Keratinocyte (primary cell): ENCODE data around the gene POU2F2.

Experiments
- EZH2 ChIP-seq: IDR thresholded peaks from one replicate; pipeline ENCODE4 v1.6.1; 2012; ENCODE audit warnings: inconsistent platforms, mild to moderate bottlenecking, low read length, moderate library complexity
- TF ChIP-seq, protein P1 (sequence below), 3 experiments: IDR thresholded peaks in 1 of 3; conservative IDR thresholded peaks in 1 of 3; optimal IDR thresholded peaks in 1 of 3; 2 replicates in 2 of 3; 3 replicates in 1 of 3; pipeline versions ENCODE3 to v1.5.1; 2011; ENCODE audit warnings: low read length in 3 of 3, mild to moderate bottlenecking in 3 of 3, moderate library complexity in 2 of 3, control low read depth in 1 of 3, inconsistent platforms in 1 of 3; ENCODE audit not compliant: insufficient read depth in 2 of 3; ENCODE audit errors: extremely low read depth in 1 of 3

DNA sequence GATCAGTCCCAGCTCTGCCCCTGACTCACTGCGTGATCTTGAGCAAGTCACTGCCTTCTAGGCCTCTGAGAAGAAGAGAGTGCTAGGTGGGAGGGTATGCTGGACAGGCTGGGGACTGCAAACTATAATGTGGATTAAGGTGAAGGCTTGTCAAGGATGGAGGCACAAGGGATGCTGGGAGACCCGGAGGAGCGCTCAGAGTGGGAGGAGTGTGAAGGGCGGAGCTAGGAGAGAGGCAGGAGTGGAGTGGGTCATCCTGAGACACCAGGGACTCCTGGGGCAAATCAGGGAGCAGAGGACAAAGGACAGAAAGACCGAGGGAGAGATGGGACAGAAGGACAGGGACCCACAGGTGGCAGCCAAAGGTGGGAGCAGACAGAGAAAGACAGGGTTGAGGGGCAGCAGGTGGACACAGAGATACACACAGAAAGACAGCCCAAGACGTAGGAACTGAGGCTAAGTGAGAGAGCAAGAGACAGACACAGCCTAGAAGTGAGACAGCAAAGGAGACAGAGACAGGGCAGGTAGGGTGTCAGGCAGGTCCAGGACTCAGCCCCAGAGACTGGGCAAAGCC is 64.8 kb downstream of the POU2F2 start:
- TF ChIP-seq, protein P1, sequence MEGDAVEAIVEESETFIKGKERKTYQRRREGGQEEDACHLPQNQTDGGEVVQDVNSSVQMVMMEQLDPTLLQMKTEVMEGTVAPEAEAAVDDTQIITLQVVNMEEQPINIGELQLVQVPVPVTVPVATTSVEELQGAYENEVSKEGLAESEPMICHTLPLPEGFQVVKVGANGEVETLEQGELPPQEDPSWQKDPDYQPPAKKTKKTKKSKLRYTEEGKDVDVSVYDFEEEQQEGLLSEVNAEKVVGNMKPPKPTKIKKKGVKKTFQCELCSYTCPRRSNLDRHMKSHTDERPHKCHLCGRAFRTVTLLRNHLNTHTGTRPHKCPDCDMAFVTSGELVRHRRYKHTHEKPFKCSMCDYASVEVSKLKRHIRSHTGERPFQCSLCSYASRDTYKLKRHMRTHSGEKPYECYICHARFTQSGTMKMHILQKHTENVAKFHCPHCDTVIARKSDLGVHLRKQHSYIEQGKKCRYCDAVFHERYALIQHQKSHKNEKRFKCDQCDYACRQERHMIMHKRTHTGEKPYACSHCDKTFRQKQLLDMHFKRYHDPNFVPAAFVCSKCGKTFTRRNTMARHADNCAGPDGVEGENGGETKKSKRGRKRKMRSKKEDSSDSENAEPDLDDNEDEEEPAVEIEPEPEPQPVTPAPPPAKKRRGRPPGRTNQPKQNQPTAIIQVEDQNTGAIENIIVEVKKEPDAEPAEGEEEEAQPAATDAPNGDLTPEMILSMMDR (optimal IDR thresholded peaks at IDR 0.05 in 1 of 3, IDR thresholded peaks at IDR 0.05 in 1 of 3, conservative IDR thresholded peaks at IDR 0.05 in 1 of 3; ENCODE audit: extremely low read depth in 1 of 3, insufficient read depth in 2 of 3, low read length in 3 of 3) = no peak
- TF ChIP-seq EZH2 = no peak
